ENCODE results near the gene FGR. TPM values are rescaled to one million over a fixed set of nuclear protein-coding genes. Genes with fewer than 3 reads are reported as not detected.

FGR gene
- polyA plus RNA-seq, 6 donors from 2014 or later, result 106 to 197 (median 132) TPM

DNA sequence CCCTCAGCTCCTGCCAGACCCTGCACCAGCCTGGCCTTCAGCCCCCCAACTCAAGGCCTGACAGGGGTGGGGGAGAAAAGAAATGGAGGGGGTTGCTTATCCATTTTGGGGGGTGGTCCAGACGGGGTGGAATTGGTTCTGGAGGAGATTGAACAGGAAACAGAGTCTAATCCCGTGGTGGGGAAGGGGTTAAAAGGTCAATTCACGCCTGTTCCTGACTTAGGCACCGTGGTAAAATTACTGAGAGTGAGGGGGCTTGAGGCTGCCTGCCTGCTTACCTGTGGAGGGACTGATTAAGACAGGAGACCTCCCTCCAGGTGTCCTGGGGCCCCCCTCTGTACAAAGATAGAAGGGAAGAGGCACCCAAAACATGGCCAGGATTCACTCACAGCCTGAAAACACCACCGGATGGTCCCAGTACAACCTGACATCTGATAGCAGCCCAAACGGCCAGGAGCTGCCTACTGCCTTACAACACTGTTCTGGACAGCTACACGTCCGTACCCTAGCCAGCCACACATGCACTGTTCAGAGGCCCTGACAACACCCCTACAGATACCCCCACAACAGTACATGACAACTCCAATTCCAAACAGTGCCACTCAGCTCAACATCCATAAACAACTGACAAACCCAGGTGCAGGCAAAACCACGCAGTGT lies 62.8 kb downstream of the FGR start:
- Mint-ChIP-seq H3K9me3 (no peaks in the 10 kb centered on the region), H3K36me3 (no peaks in the 10 kb centered on the region), H3K4me1 (peaks cover 46 to 57% (median 54%) of the 10 kb centered on the region in 3 donors), H3K4me3 (no peak overlapping the region), H3K27ac (peak overlapping the region in 4 of 6 donors; percentile 39 to 73 (median 56)), H3K27me3 (no peaks in the 10 kb centered on the region)
- DNase-seq (no peak), ATAC-seq (ENCODE audit: low read depth in 2 of 2) (no peak)

- no peaks in the 10 kb centered on the region for H3K27me3 Mint-ChIP-seq
- H3K9me3 Mint-ChIP-seq, result no peaks in the 10 kb centered on the region
- no peak overlapping the region for H3K27ac Mint-ChIP-seq
- peaks cover 40 to 52% (median 49%) of the 10 kb centered on the region in 3 donors for H3K4me1 Mint-ChIP-seq
- ATAC-seq (ENCODE audit: low read depth in 2 of 2), result no peak
- no peak overlapping the region for H3K4me3 Mint-ChIP-seq
- H3K36me3 Mint-ChIP-seq, result no peaks in the 10 kb centered on the region
- no peak for DNase-seq
These were observed 63.5 kb downstream of the FGR start for GRCh38 chr1:27571439-27572018.

GRCh38 chr1:27570784-27571183 lies 64.2 kb downstream of the FGR start:
- ATAC-seq (ENCODE audit: low read depth in 2 of 2) (no peak), DNase-seq (no peak)
- H3K27me3 Mint-ChIP-seq, result no peaks in the 10 kb centered on the region
- H3K4me1 Mint-ChIP-seq, result peaks cover 45 to 57% (median 51%) of the 10 kb centered on the region in 3 donors
- no peaks in the 10 kb centered on the region for H3K36me3 Mint-ChIP-seq
- peak overlapping the region in 2 of 8 donors; percentile 37 to 74 for H3K4me3 Mint-ChIP-seq
- peak overlapping the region in 1 of 6 donors; percentile 68 for H3K27ac Mint-ChIP-seq
- no peaks in the 10 kb centered on the region for H3K9me3 Mint-ChIP-seq

GRCh38 chr1:27570356-27570755 lies 64.6 kb downstream of the FGR start:
- DNase-seq (no peak), ATAC-seq (ENCODE audit: low read depth in 2 of 2) (no peak)
- H3K27me3 Mint-ChIP-seq, result no peaks in the 10 kb centered on the region
- peak overlapping the region in 1 of 8 donors; percentile 74 for H3K4me3 Mint-ChIP-seq
- peaks cover 45 to 60% (median 51%) of the 10 kb centered on the region in 3 donors for H3K4me1 Mint-ChIP-seq
- no peaks in the 10 kb centered on the region for H3K9me3 Mint-ChIP-seq
- H3K36me3 Mint-ChIP-seq, result no peaks in the 10 kb centered on the region
- H3K27ac Mint-ChIP-seq, result peak overlapping the region in 3 of 6 donors; percentile 8 to 68 (median 11)

DNA sequence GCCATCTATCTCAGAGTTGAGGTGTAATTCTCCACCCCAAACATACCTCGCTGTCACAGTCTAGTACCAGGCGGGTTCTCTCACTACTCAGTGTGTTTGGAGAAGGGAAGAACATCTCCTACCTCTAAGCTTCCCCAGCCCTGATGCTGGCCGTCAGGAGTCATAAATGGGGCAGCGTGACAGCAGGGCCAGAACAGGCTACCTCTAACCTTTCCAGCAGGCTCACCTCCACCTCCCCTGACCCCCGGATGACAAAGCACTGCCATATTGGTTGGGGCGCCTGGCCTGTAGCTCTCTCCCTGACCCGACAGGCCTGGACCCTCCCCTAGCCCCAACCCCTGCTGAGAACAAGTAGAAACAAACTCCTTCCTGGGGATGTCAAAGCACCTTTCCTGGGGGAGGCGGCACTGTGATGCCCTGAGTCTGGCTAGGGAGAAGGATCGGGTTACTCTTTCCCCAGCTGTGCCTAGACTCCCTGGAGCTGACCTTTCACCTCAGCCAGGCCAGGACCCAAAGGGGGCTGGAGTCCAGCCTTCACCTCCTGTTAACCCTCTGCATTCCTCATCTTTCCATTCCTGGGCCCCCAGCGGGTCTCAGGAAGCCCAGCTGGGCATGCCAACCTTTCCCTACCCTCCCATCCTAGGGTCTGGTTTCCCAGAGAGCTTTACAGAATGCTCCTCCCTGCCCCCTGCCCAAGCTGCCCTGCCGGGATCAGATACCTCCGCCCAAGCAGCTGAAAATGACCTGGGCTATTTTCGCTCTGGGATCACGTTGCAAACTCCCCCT lies 65.3 kb downstream of the FGR start:
- no peak for DNase-seq
- no peak for ATAC-seq (ENCODE audit: low read depth in 2 of 2)
- H3K4me1 Mint-ChIP-seq, result peaks cover 45 to 60% (median 51%) of the 10 kb centered on the region in 3 donors
- H3K36me3 Mint-ChIP-seq, result no peaks in the 10 kb centered on the region
- no peaks in the 10 kb centered on the region for H3K27me3 Mint-ChIP-seq
- H3K4me3 Mint-ChIP-seq, result peak overlapping the region in 6 of 8 donors; percentile 56 to 85 (median 79)
- H3K27ac Mint-ChIP-seq, result peak overlapping the region in 5 of 6 donors; percentile 66 to 93 (median 81)
- H3K9me3 Mint-ChIP-seq, result no peaks in the 10 kb centered on the region

DNA sequence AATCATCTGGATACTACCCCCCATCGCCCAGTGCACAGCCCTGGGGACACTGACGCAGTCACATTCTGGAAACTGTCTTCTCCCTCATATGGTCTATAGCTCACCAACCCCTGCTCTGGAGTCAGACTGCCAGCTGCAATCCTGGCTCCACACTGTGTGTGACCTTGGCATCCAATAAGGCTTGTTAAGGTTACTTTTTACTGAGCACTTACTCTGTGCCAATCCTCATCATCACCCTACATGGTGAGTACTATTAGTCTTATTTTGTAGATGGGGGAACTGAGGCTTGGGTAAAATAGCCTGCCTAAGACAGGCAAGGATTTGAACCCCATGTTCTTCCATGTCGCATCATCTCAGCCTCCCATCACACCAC lies 65.9 kb downstream of the FGR start:
- Mint-ChIP-seq H3K27ac (peak overlapping the region; percentile 15 to 93 (median 74)), H3K4me1 (peaks cover 40 to 60% (median 53%) of the 10 kb centered on the region in 3 donors), H3K27me3 (no peaks in the 10 kb centered on the region), H3K4me3 (peak overlapping the region; percentile 54 to 85 (median 72)), H3K9me3 (no peaks in the 10 kb centered on the region), H3K36me3 (no peaks in the 10 kb centered on the region)
- no peak for DNase-seq
- ATAC-seq (ENCODE audit: low read depth in 2 of 2), result peak; percentile 15 to 16

DNA sequence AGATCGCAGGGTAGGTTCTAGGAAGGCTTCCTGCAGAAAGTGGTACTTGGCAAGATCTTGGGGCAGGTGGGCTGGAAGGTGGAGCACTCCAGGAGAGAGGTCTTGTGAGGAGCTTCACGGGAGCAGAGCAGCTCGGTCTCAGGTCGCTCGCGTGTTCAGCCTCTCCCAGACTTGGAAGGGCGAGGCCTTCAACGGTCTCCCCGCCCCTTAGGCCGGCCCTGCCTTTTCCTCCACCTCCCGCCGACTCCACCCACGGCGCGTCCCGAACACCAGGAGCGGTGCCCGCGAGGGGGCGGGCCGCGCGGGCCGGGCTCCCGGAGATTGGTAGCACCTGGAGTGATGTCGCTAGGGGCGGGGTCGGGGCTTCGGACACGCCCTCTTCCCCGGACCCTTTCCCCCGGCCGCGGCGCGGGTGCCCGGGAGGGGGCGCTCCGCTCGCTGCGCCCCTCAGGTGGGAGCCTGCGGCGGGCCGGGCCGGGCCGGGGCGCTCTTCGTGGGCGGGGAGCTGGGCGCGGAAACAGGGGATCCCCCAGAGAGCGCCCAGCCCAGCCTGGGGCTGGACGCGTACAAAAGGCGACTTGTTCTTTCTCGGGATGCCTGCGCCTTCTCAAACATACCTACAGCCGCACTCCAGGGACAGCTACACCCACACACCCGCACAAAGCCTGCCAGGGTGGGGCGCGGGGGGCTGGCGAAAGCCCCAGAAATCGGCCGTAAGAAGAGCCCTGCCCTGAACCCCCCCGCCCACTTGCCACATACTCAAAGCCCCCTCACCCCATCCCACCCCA lies 66.5 kb downstream of the FGR start:
- DNase-seq (peak; percentile 89), ATAC-seq (ENCODE audit: low read depth in 2 of 2) (peak; percentile 88 to 91)
- H3K27me3 Mint-ChIP-seq, result no peaks in the 10 kb centered on the region
- peak overlapping the region in 5 of 6 donors; percentile 58 to 88 (median 82) for H3K27ac Mint-ChIP-seq
- H3K36me3 Mint-ChIP-seq, result no peaks in the 10 kb centered on the region
- no peaks in the 10 kb centered on the region for H3K9me3 Mint-ChIP-seq
- H3K4me1 Mint-ChIP-seq, result peaks cover 39 to 61% (median 54%) of the 10 kb centered on the region in 3 donors
- H3K4me3 Mint-ChIP-seq, result peak overlapping the region; percentile 56 to 90 (median 80)

DNA sequence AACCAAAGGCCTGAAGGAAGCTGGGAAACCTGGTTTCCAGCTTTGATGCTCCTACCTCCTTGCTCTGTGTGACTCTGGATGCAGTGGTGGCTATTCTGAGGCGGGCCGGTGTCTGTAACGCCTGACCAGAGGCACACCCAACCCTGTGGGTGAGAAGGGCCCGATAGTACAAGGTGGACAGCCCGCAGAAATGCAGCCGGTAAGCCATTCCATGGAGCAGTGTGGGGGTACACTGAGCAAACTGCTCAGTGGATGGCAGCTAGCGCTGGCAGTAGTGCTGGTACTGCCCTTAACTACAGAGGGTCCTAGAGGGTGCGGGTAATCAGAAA lies 67.0 kb downstream of the FGR start:
- H3K9me3 Mint-ChIP-seq, result no peaks in the 10 kb centered on the region
- H3K4me3 Mint-ChIP-seq, result peak overlapping the region; percentile 56 to 90 (median 72)
- no peak for DNase-seq
- H3K4me1 Mint-ChIP-seq, result peaks cover 44 to 63% (median 55%) of the 10 kb centered on the region in 3 donors
- peak overlapping the region in 5 of 6 donors; percentile 58 to 88 (median 82) for H3K27ac Mint-ChIP-seq
- no peaks in the 10 kb centered on the region for H3K27me3 Mint-ChIP-seq
- ATAC-seq (ENCODE audit: low read depth in 2 of 2), result peak in 1 of 2 donors; percentile 3
- no peaks in the 10 kb centered on the region for H3K36me3 Mint-ChIP-seq

GRCh38 chr1:27567146-27567526 lies 67.8 kb downstream of the FGR start:
- Mint-ChIP-seq H3K9me3 (no peaks in the 10 kb centered on the region), H3K4me1 (peaks cover 43 to 63% (median 57%) of the 10 kb centered on the region in 3 donors), H3K27ac (no peak overlapping the region), H3K4me3 (peak overlapping the region in 3 of 8 donors; percentile 37 to 47 (median 41)), H3K36me3 (no peaks in the 10 kb centered on the region), H3K27me3 (no peaks in the 10 kb centered on the region)
- ATAC-seq (ENCODE audit: low read depth in 2 of 2), result no peak
- no peak for DNase-seq

- no peaks in the 10 kb centered on the region for H3K27me3 Mint-ChIP-seq
- peak overlapping the region in 2 of 8 donors; percentile 64 for H3K4me3 Mint-ChIP-seq
- DNase-seq (no peak), ATAC-seq (ENCODE audit: low read depth in 2 of 2) (no peak)
- H3K36me3 Mint-ChIP-seq, result no peaks in the 10 kb centered on the region
- no peaks in the 10 kb centered on the region for H3K9me3 Mint-ChIP-seq
- peak overlapping the region in 1 of 6 donors; percentile 72 for H3K27ac Mint-ChIP-seq
- H3K4me1 Mint-ChIP-seq, result peaks cover 47 to 63% (median 59%) of the 10 kb centered on the region in 3 donors
These were observed 68.4 kb downstream of the FGR start for GRCh38 chr1:27566462-27567145.

- Mint-ChIP-seq H3K36me3 (no peaks in the 10 kb centered on the region), H3K27ac (no peak overlapping the region), H3K4me1 (peaks cover 56 to 68% (median 59%) of the 10 kb centered on the region in 3 donors), H3K9me3 (no peaks in the 10 kb centered on the region), H3K27me3 (no peaks in the 10 kb centered on the region), H3K4me3 (peak overlapping the region in 1 of 8 donors; percentile 17)
- no peak for DNase-seq
- ATAC-seq (ENCODE audit: low read depth in 2 of 2), result no peak
These were observed 70.0 kb downstream of the FGR start for GRCh38 chr1:27564710-27565649.

Measured in naive B cell (primary cell).